ENCODE data around the gene IP6K3. TPM values are rescaled to one million over a fixed set of nuclear protein-coding genes. Genes with fewer than 3 reads are reported as not detected.

The IP6K3 gene
- total RNA-seq, 1 donor from 2014 or later = 0.75 TPM

DNA sequence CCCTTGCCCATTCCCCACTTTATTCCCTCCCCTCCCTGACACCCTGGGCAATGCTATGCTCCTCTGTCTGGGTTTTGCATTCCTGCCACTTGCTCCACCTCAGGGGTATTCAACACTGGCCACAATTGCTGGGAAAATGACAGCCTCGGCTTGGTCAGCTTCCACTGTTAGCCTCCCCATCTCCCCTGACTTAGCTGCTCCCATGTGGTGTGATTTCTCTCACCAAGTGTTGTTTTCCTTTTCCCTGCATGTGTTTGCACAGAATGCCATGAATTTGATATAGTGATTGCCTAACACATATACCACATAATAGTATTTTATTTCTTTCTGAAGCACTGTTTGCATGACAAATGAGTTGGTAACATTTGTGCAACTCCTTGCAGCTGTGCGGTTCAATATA lies 43.7 kb upstream of the IP6K3 start:
- peak overlapping the region; percentile 32 for H3K27ac Mint-ChIP-seq
- peak overlapping the region; percentile 58 for H3K4me3 Mint-ChIP-seq
- peaks cover 10% of the 10 kb centered on the region for H3K27me3 Mint-ChIP-seq
- no peaks in the 10 kb centered on the region for H3K9me3 Mint-ChIP-seq
- H3K36me3 Mint-ChIP-seq = no peaks in the 10 kb centered on the region
- no peak for DNase-seq (ENCODE audit: extremely low spot score, unreplicated experiment)
- H3K4me1 Mint-ChIP-seq (ENCODE audit: unreplicated experiment) = peaks cover 58% of the 10 kb centered on the region
- TF ChIP-seq, protein P1, sequence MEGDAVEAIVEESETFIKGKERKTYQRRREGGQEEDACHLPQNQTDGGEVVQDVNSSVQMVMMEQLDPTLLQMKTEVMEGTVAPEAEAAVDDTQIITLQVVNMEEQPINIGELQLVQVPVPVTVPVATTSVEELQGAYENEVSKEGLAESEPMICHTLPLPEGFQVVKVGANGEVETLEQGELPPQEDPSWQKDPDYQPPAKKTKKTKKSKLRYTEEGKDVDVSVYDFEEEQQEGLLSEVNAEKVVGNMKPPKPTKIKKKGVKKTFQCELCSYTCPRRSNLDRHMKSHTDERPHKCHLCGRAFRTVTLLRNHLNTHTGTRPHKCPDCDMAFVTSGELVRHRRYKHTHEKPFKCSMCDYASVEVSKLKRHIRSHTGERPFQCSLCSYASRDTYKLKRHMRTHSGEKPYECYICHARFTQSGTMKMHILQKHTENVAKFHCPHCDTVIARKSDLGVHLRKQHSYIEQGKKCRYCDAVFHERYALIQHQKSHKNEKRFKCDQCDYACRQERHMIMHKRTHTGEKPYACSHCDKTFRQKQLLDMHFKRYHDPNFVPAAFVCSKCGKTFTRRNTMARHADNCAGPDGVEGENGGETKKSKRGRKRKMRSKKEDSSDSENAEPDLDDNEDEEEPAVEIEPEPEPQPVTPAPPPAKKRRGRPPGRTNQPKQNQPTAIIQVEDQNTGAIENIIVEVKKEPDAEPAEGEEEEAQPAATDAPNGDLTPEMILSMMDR (conservative IDR thresholded peaks at IDR 0.05) = no peak

DNA sequence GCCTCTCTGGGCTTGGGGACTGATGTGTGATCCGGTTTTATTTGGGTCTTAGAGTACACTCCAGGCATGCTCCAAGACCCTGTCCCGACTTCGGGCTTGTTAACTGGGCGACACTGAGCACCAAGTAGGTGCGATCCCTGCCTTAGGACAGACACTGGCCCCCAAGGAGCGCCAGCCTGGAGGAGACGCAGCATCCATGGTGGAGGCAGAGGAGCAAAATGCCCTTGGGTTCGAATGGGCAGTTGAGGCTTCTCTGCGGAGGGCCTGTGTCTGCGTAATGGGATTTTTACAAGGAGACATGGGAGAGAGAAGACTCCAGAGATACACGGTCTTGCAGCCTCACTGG lies 42.8 kb upstream of the IP6K3 start:
- Mint-ChIP-seq H3K27ac (peak overlapping the region; percentile 87), H3K4me3 (peak overlapping the region; percentile 87), H3K9me3 (no peaks in the 10 kb centered on the region), H3K36me3 (peaks cover 7% of the 10 kb centered on the region), H3K4me1 (ENCODE audit: unreplicated experiment) (peaks cover 59% of the 10 kb centered on the region), H3K27me3 (peaks cover 6% of the 10 kb centered on the region)
- TF ChIP-seq, protein P1 (conservative IDR thresholded peaks at IDR 0.05) = no peak
- no peak for DNase-seq (ENCODE audit: extremely low spot score, unreplicated experiment)

DNA sequence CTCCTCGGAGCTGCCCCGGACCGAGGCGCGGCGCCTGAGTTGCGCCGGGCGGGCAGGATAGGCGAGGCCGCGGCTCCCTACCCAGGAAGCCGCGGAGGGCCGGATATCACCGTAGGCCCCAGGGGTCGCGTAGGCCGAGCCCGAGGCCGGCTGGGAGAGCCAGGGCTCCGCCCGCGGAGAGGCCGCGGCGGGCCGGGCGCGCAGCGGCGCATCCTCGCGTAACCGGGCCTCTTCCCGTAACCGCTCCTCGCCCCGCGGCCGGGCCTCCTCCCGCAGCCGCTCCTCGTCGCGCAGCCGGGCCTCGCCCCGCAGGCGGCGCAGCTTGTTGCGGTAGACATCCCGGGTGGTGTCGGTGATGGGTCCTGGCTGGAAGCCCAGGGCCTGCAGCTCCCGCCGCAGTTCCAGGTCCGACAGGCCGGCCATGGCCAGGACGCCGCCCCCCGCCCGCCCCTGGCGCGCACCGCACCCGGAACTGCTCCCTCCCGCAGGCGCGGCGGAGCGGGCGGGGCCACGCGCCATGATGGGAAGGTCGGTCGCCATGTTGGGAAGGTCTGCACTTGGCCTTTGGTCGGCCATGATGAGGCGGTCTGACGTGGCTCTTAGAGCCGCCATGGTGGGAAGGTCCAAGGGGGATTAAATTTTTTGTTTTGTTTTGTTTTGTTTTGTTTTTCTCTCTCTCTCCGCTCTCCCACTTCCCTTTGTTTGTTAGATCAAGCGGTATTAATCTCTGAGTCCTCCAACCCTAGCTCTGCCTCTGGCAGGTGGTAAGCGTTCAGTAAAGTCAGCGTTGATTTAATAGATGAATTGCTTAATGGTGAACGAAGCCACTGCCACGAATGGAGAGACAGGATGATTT lies 42.2 kb upstream of the IP6K3 start, which contains the start of gene LEMD2:
Gene LEMD2 (minus strand): TSS at position 437 of the 856 bp plus-strand sequence. CDS start 14 bp downstream, at position 423.
- TF ChIP-seq, protein P1 (conservative IDR thresholded peaks at IDR 0.05) = no peak
- no peaks in the 10 kb centered on the region for H3K9me3 Mint-ChIP-seq
- peaks cover 6% of the 10 kb centered on the region for H3K27me3 Mint-ChIP-seq
- peak; percentile 91 for DNase-seq (ENCODE audit: extremely low spot score, unreplicated experiment)
- H3K36me3 Mint-ChIP-seq = peaks cover 9% of the 10 kb centered on the region
- peak within 1 kb of the TSS; percentile 93 for H3K27ac Mint-ChIP-seq
- peak within 1 kb of the TSS; percentile 96 for H3K4me3 Mint-ChIP-seq
- H3K4me1 Mint-ChIP-seq (ENCODE audit: unreplicated experiment) = peaks cover 62% of the 10 kb centered on the region

DNA sequence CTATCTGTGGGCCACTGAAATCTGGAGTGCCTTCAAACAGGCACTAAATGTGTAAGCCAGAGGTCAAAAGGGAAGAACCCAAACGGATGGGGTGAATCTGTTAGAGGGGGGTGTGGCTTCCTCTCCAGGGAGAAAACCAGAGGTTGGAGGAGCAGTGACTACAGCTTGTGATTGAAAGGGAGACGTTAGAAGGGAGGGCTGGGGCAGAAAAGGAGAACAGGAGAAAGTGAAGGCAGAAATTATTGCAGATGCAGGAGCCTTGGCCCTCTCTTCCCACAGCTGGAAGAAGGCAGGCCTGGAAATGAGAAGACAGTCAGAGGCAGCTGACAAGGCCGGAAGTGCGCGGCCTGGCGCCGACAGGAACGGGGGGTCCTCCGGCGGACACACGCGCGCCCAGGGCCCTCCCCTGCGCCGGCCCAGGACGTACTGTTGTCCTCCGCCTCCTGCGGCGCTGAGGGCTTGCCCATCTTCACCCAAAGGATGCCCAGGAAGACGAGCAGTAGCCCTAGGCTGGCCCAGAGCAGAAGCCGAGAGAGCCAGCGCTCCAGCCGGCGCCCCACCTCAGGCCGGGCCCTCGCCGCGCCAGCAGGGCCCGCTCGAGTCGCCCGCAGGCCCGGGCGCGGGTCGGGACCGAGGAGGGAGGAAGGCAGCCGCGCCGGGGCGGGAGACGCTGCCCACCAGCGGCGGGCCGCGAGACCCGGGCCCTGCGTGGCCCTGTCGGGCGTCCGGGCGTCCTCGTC lies 41.4 kb upstream of the IP6K3 start:
- peaks cover under 1% of the 10 kb centered on the region for H3K27me3 Mint-ChIP-seq
- DNase-seq (ENCODE audit: extremely low spot score, unreplicated experiment) = no peak
- peaks cover 15% of the 10 kb centered on the region for H3K36me3 Mint-ChIP-seq
- H3K27ac Mint-ChIP-seq = peak overlapping the region; percentile 93
- TF ChIP-seq, protein P1 (conservative IDR thresholded peaks at IDR 0.05) = no peak
- H3K4me1 Mint-ChIP-seq (ENCODE audit: unreplicated experiment) = peaks cover 64% of the 10 kb centered on the region
- H3K4me3 Mint-ChIP-seq = peak overlapping the region; percentile 96
- no peaks in the 10 kb centered on the region for H3K9me3 Mint-ChIP-seq

DNA sequence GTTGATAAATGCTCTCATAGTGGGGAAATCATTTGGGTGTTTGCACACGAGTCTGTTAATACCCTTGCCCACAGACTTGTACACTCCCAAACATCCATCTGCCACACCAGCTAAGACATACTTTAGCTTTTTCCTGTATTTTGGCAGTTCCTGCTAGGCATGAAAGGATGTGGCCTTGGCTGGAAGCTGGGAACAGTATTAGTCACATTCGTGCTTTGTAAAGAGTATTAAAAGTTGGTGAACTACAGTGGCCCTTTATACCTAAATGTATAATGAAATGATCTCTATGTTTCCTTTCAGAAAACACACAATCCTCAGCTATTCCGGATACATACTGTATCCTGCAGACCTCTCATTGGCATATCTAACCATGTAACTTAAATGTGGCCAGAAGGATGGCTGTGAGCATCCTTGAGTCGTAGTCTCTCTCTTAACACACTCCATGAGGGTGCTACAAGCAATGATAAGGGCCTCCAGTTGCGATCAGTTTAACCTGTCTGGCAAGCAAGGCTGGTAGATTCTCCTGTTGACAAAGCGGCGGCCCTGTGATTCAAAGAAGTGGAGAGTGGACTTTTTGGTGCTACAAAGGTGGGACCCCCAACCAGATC lies 40.7 kb upstream of the IP6K3 start:
- peaks cover 17% of the 10 kb centered on the region for H3K36me3 Mint-ChIP-seq
- H3K4me1 Mint-ChIP-seq (ENCODE audit: unreplicated experiment) = peaks cover 63% of the 10 kb centered on the region
- H3K9me3 Mint-ChIP-seq = no peaks in the 10 kb centered on the region
- DNase-seq (ENCODE audit: extremely low spot score, unreplicated experiment) = no peak
- H3K27me3 Mint-ChIP-seq = no peaks in the 10 kb centered on the region
- peak overlapping the region; percentile 96 for H3K4me3 Mint-ChIP-seq
- H3K27ac Mint-ChIP-seq = peak overlapping the region; percentile 93
- TF ChIP-seq, protein P1 (conservative IDR thresholded peaks at IDR 0.05) = no peak
